GM18502 (cell line): ENCODE measurements around the gene CFAP58.

Source experiments
- ATAC-seq: cut with Tn5 transposase; IDR thresholded peaks from one replicate; pipeline ENCODE4 v1.9.1; 2021; ENCODE audit warnings: mild to moderate bottlenecking; ENCODE audit not compliant: unreplicated experiment, poor library complexity

Gene CFAP58

GRCh38 chr10:104333728-104334373 lies 19.8 kb upstream of the CFAP58 start:
- ATAC-seq, result no peak

GRCh38 chr10:104334561-104334960 lies 19.1 kb upstream of the CFAP58 start:
- no peak for ATAC-seq

- ATAC-seq, result no peak
Measured at GRCh38 chr10:104334965-104335650, 18.5 kb upstream of the CFAP58 start.

- ATAC-seq, result peak; percentile 35
Measured at GRCh38 chr10:104336821-104337467, 16.7 kb upstream of the CFAP58 start.

- ATAC-seq, result peak; percentile 52
Measured at GRCh38 chr10:104337521-104337984, 16.1 kb upstream of the CFAP58 start.

GRCh38 chr10:104337985-104338735 lies 15.5 kb upstream of the CFAP58 start, which contains the start of gene ITPRIP:
ITPRIP (minus strand) TSS chr10:104338465; CDS start chr10:104316051, 22,414 bp downstream.
- ATAC-seq, result peak; percentile 73

GRCh38 chr10:104339469-104340110 lies 14.0 kb upstream of the CFAP58 start:
- no peak for ATAC-seq

- no peak for ATAC-seq
Measured at GRCh38 chr10:104340111-104340526, 13.5 kb upstream of the CFAP58 start.

GRCh38 chr10:104340641-104341040 lies 13.0 kb upstream of the CFAP58 start:
- ATAC-seq, result no peak

- no peak for ATAC-seq
Measured at GRCh38 chr10:104342941-104343411, 10.7 kb upstream of the CFAP58 start.

GRCh38 chr10:104344219-104344618 lies 9.4 kb upstream of the CFAP58 start:
- no peak for ATAC-seq

- ATAC-seq, result no peak
Measured at GRCh38 chr10:104345515-104345914, 8.1 kb upstream of the CFAP58 start.

GRCh38 chr10:104345941-104346340 lies 7.7 kb upstream of the CFAP58 start:
- ATAC-seq, result no peak

- ATAC-seq, result no peak
Measured at GRCh38 chr10:104347295-104348045, 6.2 kb upstream of the CFAP58 start.

- no peak for ATAC-seq
Measured at GRCh38 chr10:104348601-104349000, 5.0 kb upstream of the CFAP58 start.

- peak; percentile 58 for ATAC-seq
Measured at GRCh38 chr10:104349623-104350126, 4.0 kb upstream of the CFAP58 start.

GRCh38 chr10:104350127-104350635 lies 3.5 kb upstream of the CFAP58 start:
- peak; percentile 51 for ATAC-seq

GRCh38 chr10:104351061-104351702 lies 2.5 kb upstream of the CFAP58 start:
- ATAC-seq, result no peak
